GM18861 (cell line): ENCODE data around the gene VSX1.
A peak's percentile ranks its signal among the peaks of the same experiment; 100 is the strongest.

Experiments used
- ATAC-seq: cut with Tn5 transposase; IDR thresholded peaks from one replicate; pipeline ENCODE4 v1.9.1; 2021; ENCODE audit not compliant: unreplicated experiment

VSX1 gene

GRCh38 chr20:25054096-25054820 lies 27.7 kb downstream of the VSX1 start:
- ATAC-seq, result peak; percentile 30

GRCh38 chr20:25053255-25054031 lies 28.5 kb downstream of the VSX1 start:
- no peak for ATAC-seq

- ATAC-seq, result peak; percentile 21
Observed at GRCh38 chr20:25052255-25053194, 29.4 kb downstream of the VSX1 start.

- no peak for ATAC-seq
Observed at GRCh38 chr20:25051386-25052155, 30.4 kb downstream of the VSX1 start.

- no peak for ATAC-seq
Observed at GRCh38 chr20:25050501-25051350, 31.2 kb downstream of the VSX1 start.

GRCh38 chr20:25050082-25050481 lies 31.9 kb downstream of the VSX1 start:
- ATAC-seq, result no peak

- ATAC-seq, result no peak
Observed at GRCh38 chr20:25049261-25050060, 32.5 kb downstream of the VSX1 start.

GRCh38 chr20:25048519-25048952 lies 33.4 kb downstream of the VSX1 start:
- ATAC-seq, result no peak

GRCh38 chr20:25047766-25048165 lies 34.2 kb downstream of the VSX1 start:
- ATAC-seq, result no peak

- no peak for ATAC-seq
Observed at GRCh38 chr20:25046736-25047666, 34.9 kb downstream of the VSX1 start.

GRCh38 chr20:25046181-25046641 lies 35.7 kb downstream of the VSX1 start:
- ATAC-seq, result no peak

- no peak for ATAC-seq
Observed at GRCh38 chr20:25045343-25045712, 36.6 kb downstream of the VSX1 start.

GRCh38 chr20:25044660-25045342 lies 37.1 kb downstream of the VSX1 start:
- ATAC-seq, result no peak

- no peak for ATAC-seq
Observed at GRCh38 chr20:25044261-25044560, 37.7 kb downstream of the VSX1 start.

GRCh38 chr20:25043499-25044260 lies 38.3 kb downstream of the VSX1 start:
- ATAC-seq, result no peak
